EH (cell line): ENCODE data around the gene HSP90B1.

Experiments used
- DNase-seq: peaks from one replicate; pipeline ENCODE4 v3.0.0-alpha.2; 2015; ENCODE audit warnings: low read depth

HSP90B1 gene

GRCh38 chr12:103930034-103930786 lies at the start of gene HSP90B1:
Gene HSP90B1, plus strand, starts transcription at chr12:103930410. Its CDS starts 106 bp downstream, at chr12:103930516.
- DNase-seq, result peak; percentile 100

DNA sequence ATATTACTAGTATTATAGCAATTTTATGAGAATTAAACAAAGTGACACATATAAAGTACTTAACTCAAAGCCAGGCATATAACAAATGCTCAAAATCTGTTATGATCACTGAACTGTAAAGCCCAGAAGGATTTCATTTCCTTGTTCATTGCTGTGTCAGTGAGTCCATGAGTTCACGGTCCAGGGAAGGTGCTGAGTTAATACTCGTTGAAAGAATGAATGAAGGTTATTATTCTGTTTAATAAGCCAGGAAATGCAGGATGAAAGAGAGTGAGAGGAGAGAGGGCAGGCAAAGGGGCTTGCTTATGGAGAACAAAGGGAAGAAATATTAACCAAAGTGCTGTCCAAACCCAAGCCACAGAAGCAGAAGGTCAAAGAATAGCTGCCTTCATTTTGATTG lies 48.9 kb upstream of the HSP90B1 start:
- DNase-seq, result no peak

DNA sequence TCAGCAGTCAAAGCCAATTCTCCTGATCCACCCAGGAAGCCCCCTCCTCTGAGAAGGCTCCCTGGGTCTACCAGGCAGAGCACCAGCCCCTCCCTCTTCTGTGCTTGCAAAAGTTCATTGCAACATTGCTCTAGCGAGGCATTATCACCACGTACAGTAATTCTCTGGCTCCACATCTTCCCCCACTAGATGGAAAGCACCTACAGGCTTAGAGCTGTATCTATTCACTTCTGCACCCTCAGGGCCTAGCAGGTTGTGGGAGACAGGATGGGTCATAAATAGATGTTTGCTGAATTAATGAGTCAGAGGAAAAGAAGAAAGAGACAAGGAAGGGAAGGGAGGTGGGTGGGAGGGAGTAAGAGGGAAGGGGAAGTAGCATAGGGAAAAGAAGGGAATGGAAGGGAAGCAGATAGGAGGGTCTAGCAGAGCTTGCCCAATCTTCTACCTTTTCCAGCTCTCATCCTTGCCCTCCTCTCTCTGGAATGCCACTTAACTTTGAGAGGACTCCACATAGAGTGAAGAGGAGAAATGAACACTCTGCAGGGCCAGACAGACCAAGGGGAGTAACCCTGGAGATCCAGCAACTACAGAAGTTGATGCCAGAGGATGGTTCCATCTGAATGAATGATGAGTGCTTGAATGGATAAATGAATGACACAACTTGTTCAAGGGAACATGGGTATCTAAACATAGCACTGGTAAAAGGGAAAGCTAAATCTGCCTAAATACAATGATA lies 47.2 kb upstream of the HSP90B1 start:
- no peak for DNase-seq

GRCh38 chr12:103883908-103884307 lies 46.3 kb upstream of the HSP90B1 start:
- DNase-seq, result no peak

- DNase-seq, result peak; percentile 65
Observed at GRCh38 chr12:103884316-103884715, 45.9 kb upstream of the HSP90B1 start.

- no peak for DNase-seq
Observed at GRCh38 chr12:103886195-103886797, 43.9 kb upstream of the HSP90B1 start.

GRCh38 chr12:103887738-103888137 lies 42.5 kb upstream of the HSP90B1 start:
- DNase-seq, result no peak

- no peak for DNase-seq
Observed at GRCh38 chr12:103897316-103897715, 32.9 kb upstream of the HSP90B1 start.

- DNase-seq, result no peak
Observed at GRCh38 chr12:103901518-103902173, 28.6 kb upstream of the HSP90B1 start.

DNA sequence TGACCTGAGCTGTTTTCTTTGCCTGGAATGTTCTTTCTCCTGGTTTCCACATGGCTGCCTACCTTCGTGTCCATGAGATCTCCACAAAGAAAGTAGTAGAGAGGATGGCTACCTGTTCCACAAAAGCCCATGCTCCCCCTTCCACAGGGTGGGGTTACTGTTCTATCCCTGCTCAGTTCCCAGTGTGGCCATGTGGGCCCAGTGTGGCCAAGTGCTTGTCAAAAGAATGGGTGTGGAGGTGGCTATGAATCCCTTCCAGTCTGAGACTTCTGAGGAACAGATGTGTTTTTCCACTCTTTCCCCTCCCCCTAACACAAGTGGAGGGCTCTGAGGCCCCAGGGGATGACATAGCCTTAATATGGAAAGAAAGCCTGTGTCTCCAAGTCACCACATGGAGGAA lies 26.2 kb upstream of the HSP90B1 start:
- DNase-seq, result no peak

GRCh38 chr12:103905730-103906349 lies 24.4 kb upstream of the HSP90B1 start:
- DNase-seq, result no peak

GRCh38 chr12:103908246-103908541 lies 22.0 kb upstream of the HSP90B1 start:
- DNase-seq, result no peak

- DNase-seq, result peak; percentile 80
Observed at GRCh38 chr12:103908877-103909276, 21.3 kb upstream of the HSP90B1 start.

GRCh38 chr12:103909811-103910210 lies 20.4 kb upstream of the HSP90B1 start:
- DNase-seq, result peak; percentile 66

DNA sequence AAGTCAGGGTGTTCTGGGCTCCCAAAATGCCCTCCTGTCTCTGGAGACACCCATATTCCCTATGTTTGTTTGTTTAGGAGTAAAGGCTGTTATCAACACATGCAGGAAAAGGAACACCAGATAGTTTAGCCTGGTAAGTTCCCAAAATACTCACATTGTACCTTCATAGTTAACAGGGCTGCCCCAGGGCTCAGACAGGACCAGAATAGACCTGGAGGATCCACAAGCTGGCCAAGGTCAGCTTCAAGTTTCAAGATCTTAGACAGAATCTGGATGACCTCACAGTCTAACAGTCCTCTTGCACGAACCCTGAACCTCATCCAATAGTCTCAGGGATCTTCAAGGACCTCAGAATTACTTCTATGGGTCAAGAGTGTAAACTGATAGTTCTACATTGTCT lies 18.1 kb upstream of the HSP90B1 start:
- peak; percentile 35 for DNase-seq

DNA sequence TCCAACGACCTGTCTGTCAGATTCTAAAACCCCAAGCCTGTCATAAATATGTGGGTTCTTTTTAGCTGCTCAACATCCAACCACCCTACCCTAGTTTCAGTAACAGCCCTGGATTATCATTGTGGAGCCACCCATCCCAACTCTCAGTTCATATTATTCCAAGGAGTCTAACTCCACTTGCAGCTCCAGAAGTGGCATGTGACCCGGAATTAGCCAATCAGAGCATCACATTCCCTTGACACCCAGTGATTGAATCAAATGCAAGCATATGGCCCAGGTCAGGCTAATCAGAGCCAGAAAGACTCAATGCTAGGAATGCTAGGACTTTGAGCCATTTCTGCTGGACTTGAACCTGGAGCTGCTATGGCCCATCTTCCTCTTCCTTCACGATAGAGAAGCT lies 17.1 kb upstream of the HSP90B1 start:
- no peak for DNase-seq

GRCh38 chr12:103915306-103915705 lies 14.9 kb upstream of the HSP90B1 start:
- DNase-seq, result peak; percentile 26

GRCh38 chr12:103917873-103918272 lies 12.3 kb upstream of the HSP90B1 start:
- DNase-seq, result no peak

GRCh38 chr12:103924761-103925641 lies 5.2 kb upstream of the HSP90B1 start:
- DNase-seq, result peak; percentile 81

- no peak for DNase-seq
Observed at GRCh38 chr12:103928682-103929045, 1.5 kb upstream of the HSP90B1 start.

DNA sequence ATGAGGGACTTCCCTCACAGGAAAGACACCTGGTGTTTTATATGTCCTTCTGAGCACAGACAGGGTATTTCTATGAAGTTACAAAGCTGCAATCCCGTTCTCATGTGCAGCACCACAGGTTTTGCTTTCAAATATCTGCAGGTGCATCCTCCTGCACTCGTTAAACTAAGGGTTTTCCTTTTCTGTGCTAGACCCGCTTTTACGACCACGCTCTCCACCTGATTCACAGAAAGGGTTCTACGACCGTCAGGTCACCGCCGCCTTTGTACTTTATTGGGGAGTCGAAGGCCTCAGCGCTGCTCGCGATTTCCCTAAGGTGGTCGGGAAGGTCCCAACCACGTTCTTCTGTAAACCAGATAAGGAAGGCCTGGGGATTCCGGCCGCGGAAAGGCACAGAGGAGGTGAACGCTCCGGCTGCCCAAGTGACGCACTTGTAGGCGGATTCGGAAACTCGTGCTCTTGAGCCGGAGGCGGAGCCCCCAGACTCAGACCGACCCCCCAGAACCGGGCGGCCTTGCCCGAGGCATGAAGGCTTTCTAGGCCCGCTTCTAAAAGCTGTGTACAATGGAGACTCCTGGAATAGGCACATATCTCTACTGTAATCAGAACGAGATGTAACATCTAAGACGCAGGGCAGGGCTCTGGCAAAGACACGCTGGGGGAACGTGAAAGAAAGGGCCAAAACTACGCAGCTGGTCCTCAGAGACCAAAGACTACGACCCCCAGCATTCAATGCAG lies 995 bp upstream of the HSP90B1 start:
- DNase-seq, result peak; percentile 95
